ENCODE results near the gene PGLYRP3. TPM values are rescaled to one million over a fixed set of nuclear protein-coding genes. Genes with fewer than 3 reads are reported as not detected.
"Not testable (repeated sequence)": the region's sequence is repeated elsewhere in the genome, so short reads cannot be mapped to it uniquely, and the experiment has no call there.

PGLYRP3 gene
- total RNA-seq, 1 experiment from 2014 or later = not detected

- Histone ChIP-seq H3K36me3 (no peaks in the 10 kb centered on the region), H3K4me3 (no peak overlapping the region), H3K27me3 (peaks cover 31% of the 10 kb centered on the region), H3K9me3 (peaks cover 5% of the 10 kb centered on the region; the same call in 1 of the 2 replicates)
- DNase-seq = peak; percentile 13
These were observed 40.6 kb upstream of the PGLYRP3 start for GRCh38 chr1:153353226-153353947.

DNA sequence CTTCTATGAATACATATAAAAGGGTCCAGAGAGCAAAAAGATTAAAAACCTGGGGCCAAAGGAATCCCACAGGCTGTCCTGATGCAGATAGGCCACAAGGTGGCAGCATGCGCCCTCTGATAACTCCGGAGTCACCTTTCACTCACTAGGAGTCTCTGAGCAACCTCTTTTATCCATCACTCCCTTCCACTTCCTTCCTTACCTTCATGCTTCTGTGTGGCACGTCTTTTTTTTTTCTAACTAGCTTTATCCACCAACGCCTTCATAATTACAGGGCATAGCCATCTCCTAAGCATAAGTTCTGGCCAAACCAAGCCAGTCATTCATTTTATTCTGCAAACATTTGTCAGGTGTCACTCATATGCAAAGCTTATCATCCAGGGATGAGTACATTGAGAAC is 39.8 kb upstream of the PGLYRP3 start:
- no peak overlapping the region for H3K4me3 ChIP-seq
- peak; percentile 48 for DNase-seq
- peaks cover 5% of the 10 kb centered on the region; the same call in 1 of the 2 replicates for H3K9me3 ChIP-seq
- peaks cover 37% of the 10 kb centered on the region for H3K27me3 ChIP-seq
- H3K36me3 ChIP-seq = no peaks in the 10 kb centered on the region

- H3K4me3 ChIP-seq = no peak overlapping the region
- no peaks in the 10 kb centered on the region for H3K9me3 ChIP-seq
- no peak for DNase-seq
- H3K36me3 ChIP-seq = no peaks in the 10 kb centered on the region
- H3K27me3 ChIP-seq = peaks cover 51% of the 10 kb centered on the region
These were observed 37.7 kb upstream of the PGLYRP3 start for GRCh38 chr1:153350321-153350957.

- Histone ChIP-seq H3K36me3 (no peaks in the 10 kb centered on the region), H3K9me3 (no peaks in the 10 kb centered on the region), H3K4me3 (no peak overlapping the region), H3K27me3 (peaks cover 51% of the 10 kb centered on the region)
- no peak for DNase-seq
These were observed 36.9 kb upstream of the PGLYRP3 start for GRCh38 chr1:153349363-153350320.

GRCh38 chr1:153348511-153349362 is 36.0 kb upstream of the PGLYRP3 start, which contains the start of gene PGLYRP4:
PGLYRP4 (minus strand) TSS chr1:153348841; CDS start chr1:153347932, 909 bp downstream.
- no peak within 1 kb of the TSS for H3K4me3 ChIP-seq
- no peaks in the 10 kb centered on the region for H3K36me3 ChIP-seq
- H3K9me3 ChIP-seq = no peaks in the 10 kb centered on the region
- DNase-seq = peak; percentile 28
- peaks cover 54% of the 10 kb centered on the region for H3K27me3 ChIP-seq

DNA sequence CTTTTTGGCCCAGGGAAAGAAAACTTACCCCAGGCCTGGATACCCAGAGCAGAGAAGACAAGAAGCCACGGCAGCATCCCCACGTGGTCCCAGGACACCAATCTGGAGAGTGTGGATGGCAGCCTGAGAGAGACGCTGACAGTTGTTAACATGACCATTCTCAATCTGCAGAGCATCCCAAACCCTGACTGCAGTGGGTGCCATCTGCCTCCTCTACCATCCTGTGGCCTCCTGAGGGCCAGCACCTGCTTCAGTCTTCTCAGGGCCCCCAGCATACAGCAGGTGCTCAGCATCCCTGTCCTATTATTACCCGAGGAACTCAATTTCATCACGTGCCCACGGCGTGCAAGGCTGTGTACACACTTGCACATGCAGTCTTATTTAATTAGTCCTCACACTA is 35.1 kb upstream of the PGLYRP3 start:
- no peak overlapping the region for H3K4me3 ChIP-seq
- H3K27me3 ChIP-seq = peaks cover 58% of the 10 kb centered on the region

DNA sequence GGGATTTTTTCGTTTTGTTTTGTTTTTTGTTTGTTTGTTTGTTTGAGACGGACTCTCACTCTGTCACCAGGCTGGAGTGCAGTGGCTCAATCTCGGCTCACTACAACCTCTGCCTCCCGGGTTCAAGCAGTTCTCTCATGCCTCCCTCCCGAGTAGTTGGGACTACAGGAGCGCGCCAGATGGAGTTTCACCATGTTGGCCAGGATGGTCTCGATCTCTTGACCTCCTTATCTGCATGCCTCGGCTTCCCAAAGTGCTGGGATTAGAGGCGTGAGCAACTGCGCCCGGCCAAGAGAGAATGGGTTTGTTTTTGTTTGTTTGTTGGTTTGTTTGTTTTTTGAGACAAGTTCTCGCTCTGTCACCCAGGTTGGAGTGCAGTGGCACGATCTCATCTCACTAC is 34.3 kb upstream of the PGLYRP3 start:
- peaks cover 60% of the 10 kb centered on the region for H3K27me3 ChIP-seq
- not testable (repeated sequence) for H3K9me3 ChIP-seq, DNase-seq, H3K36me3 ChIP-seq, H3K4me3 ChIP-seq

More for the DNA sequence above, 35.1 kb upstream of the PGLYRP3 start:
- DNase-seq = no peak
- Histone ChIP-seq H3K36me3 (no peaks in the 10 kb centered on the region), H3K9me3 (no peaks in the 10 kb centered on the region)

DNA sequence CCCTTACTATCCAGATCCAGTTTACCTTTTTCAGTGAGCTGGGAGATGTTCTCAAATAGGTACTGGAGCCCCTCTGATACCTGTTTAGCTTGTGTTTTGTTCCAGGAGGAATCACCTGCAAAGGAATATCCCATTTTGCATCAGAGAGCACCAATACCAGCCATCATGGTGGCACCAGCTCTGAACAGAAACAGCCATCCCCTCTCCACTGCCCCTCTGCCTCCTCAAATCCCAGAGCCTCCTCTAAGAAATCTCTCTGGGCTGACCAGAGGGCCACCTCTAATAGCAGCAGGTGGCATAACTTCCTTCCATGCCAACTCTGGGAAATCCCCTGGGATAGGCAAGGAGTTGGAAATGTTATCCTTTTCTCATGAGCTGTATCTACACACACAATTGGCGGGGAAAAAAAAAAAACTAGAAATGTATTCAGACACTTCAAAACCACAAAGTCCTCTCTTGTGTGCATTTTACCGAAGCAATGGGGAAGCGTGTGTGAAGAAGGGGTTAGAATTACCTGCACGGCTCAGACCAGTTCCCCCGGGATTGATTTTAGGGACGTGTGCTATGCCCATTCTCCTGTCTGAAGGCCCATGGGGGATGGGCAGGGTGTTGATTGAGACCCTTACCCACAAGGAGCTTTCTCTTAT is 33.4 kb upstream of the PGLYRP3 start:
- DNase-seq = no peak
- Histone ChIP-seq H3K27me3 (peaks cover 52% of the 10 kb centered on the region), H3K9me3 (no peaks in the 10 kb centered on the region), H3K36me3 (no peaks in the 10 kb centered on the region), H3K4me3 (no peak overlapping the region)

DNA sequence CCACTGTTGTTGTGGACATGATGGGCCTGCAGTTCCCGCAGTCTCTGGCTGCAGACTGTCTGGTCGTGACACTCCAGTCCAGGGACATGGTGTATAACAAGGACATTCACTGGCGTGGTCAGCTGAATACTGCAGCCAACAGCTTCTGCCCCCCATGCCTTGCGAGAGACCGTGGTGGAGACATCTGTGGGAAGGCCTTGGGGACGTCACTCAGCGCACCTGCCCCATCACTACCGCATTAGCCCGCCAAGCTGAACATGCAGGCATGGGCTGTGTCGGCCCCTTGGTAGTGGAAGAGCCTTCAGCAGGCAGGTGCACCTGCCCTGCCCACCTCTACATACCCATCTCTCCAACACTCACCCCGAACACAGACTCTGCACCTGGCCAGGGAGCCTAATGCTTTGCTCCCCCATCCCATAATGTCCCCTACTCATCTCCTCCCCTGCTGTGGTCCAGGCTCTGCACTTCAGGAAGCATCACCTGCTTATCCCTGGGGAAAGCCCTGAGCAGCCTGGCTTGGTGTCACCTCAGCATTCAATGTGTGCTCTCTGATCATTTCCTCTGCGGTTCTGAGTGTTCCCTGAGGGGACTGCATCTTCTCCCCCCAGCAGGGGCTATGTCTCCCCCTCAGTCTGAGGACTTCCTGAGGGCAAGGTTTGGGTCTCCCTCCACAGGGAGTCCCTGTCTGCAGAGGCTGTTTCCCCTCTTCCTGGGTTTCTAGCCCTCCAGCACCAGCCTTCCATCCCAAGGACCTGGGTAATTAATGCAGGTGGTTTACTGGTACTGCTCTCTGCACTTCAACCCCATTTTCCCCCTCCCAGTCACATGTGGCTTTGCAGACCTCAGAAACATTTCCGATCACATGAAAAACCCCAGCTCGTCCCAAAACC is 32.7 kb upstream of the PGLYRP3 start:
- Histone ChIP-seq H3K27me3 (peaks cover 49% of the 10 kb centered on the region), H3K4me3 (no peak overlapping the region), H3K36me3 (no peaks in the 10 kb centered on the region), H3K9me3 (no peaks in the 10 kb centered on the region)
- no peak for DNase-seq

DNA sequence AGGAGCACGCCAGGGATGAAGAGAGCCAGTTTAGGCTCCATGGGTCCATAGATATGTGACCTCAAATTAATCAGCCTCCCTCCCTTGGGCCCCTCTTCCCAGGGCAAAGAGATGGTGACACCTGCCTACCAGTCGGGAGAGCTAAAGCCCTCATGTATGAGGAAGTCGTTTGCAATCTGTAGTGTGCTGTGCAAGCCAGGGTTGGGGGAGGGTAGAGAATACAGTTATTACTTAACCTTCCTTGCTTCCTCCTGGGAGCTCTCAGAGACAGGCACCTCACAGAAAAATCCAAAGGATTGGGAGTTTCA is 31.9 kb upstream of the PGLYRP3 start:
- H3K27me3 ChIP-seq = peaks cover 48% of the 10 kb centered on the region
- H3K4me3 ChIP-seq = no peak overlapping the region
- DNase-seq = no peak
- no peaks in the 10 kb centered on the region for H3K36me3 ChIP-seq
- H3K9me3 ChIP-seq = peaks cover 2% of the 10 kb centered on the region; the same call in 1 of the 2 replicates

GRCh38 chr1:153343811-153344717 is 31.3 kb upstream of the PGLYRP3 start:
- Histone ChIP-seq H3K36me3 (no peaks in the 10 kb centered on the region), H3K27me3 (peaks cover 44% of the 10 kb centered on the region), H3K9me3 (peaks cover 2% of the 10 kb centered on the region; the same call in 1 of the 2 replicates), H3K4me3 (no peak overlapping the region)
- DNase-seq = no peak

DNA sequence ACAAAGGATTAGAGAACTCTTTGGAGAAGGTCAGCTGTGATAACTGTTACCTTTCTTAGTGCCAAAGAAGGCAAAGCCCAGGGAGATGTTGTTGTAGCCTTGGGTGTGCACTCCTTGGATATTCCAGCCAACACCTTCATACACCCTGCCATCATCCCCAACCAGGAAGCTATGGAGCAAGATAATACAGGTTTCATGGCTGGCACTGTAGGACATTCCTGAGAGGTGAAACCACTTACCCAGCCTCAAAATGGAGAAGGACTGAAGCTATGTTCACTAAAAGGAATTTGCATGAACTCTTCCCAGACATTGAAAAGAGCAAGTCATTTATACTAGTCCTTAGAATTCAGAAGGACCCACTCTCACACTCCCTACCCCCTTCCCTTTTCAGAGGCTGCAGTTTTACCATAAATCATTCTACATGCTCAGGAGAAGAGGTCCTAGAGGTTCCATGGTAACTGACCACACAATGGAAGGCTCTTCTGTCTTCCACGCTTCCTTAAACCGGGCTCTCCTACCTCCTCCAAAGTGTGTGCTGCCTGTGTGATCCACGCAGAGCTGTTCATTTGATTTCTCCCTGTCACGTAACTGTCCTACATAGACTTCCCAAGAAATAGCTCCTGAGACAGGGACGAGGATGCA is 30.4 kb upstream of the PGLYRP3 start:
- Histone ChIP-seq H3K36me3 (no peaks in the 10 kb centered on the region), H3K4me3 (no peak overlapping the region)
- DNase-seq = no peak

DNA sequence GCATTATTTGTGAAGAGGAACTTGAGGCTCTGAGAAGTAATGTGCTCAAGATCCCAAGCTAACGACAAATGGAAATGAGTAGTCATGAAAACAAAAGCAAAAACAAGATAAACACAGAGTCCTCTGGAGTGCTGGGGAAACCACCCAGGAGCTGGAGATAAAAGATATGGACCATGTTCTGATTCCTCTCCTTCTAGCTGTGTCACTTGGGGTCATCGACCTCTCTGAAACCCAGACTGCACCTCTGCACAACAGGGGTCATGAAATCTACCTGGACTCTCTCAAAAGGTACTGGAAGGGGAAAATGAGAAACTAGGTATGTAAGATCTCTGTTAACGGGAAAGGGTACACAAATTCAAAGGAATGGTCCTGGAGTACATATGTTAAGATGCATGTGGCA is 29.4 kb upstream of the PGLYRP3 start:
- H3K27me3 ChIP-seq = peaks cover 32% of the 10 kb centered on the region
- DNase-seq = no peak
- no peak overlapping the region for H3K4me3 ChIP-seq
- no peaks in the 10 kb centered on the region for H3K36me3 ChIP-seq
- peaks cover 2% of the 10 kb centered on the region; the same call in 1 of the 2 replicates for H3K9me3 ChIP-seq

More for the DNA sequence above, 30.4 kb upstream of the PGLYRP3 start:
- peaks cover 2% of the 10 kb centered on the region; the same call in 1 of the 2 replicates for H3K9me3 ChIP-seq
- H3K27me3 ChIP-seq = peaks cover 39% of the 10 kb centered on the region
